Tibial nerve (tissue), 4 donors: ENCODE measurements around the gene ZNF557. TPM values are rescaled to one million over a fixed set of nuclear protein-coding genes. Genes with fewer than 3 reads are reported as not detected.

ENCODE experiments used
- DNase-seq, 2 donors: peaks; one replicate each; pipeline ENCODE4 v3.0.0-alpha.2; 2019; ENCODE audit warnings: low spot score in 2 of 2
- H3K27ac ChIP-seq, 4 donors: fragments of 200-600 bp; sonication (generic) in 3 of 4; one replicate each; pipeline ENCODE4 v1.5.1; 2017 to 2019; ENCODE audit warnings: mild to moderate bottlenecking in 1 of 4
- H3K27me3 ChIP-seq, 2 donors: fragments of 200-600 bp; sonication (generic) in 1 of 2; one replicate each; pipeline versions ENCODE4 v1.5.1 to v1.6.0; 2017 to 2019
- H3K36me3 ChIP-seq, 3 donors: fragments of 200-600 bp; sonication (generic); one replicate each; pipeline ENCODE4 v1.5.1; 2018 to 2019
- H3K4me1 ChIP-seq, 4 donors: fragments of 200-600 bp; sonication (generic) in 3 of 4; one replicate each; pipeline ENCODE4 v1.5.1; 2017 to 2019
- H3K4me3 ChIP-seq, 4 donors: fragments of 200-600 bp; sonication (generic) in 3 of 4; one replicate each; pipeline ENCODE4 v1.5.1; 2017 to 2019; ENCODE audit warnings: mild to moderate bottlenecking in 1 of 4, moderate library complexity in 1 of 4
- H3K9me3 ChIP-seq, 4 donors: fragments of 200-600 bp; sonication (generic) in 3 of 4; one replicate each; pipeline ENCODE4 v1.5.1; 2017 to 2019
- EP300 ChIP-seq, 2 donors: sonication (generic); formaldehyde crosslinking; IDR thresholded peaks; one replicate each; pipeline ENCODE4 v1.6.1; 2017; ENCODE audit warnings: antibody characterized with exemption in 2 of 2, mild to moderate bottlenecking in 1 of 2
- POLR2A ChIP-seq, 2 donors: fragments of 450-650 bp; IDR thresholded peaks; one replicate each; pipeline ENCODE4 v1.6.1; 2017; ENCODE audit warnings: antibody characterized with exemption in 2 of 2, mild to moderate bottlenecking in 2 of 2, moderate library complexity in 2 of 2
- WGBS, 2 donors: methylation state at CpG; one replicate each; pipeline ENCODE4 v1.1.5; 2018; 5-methylcytosine and 5-hydroxymethylcytosine counted together
- total RNA-seq, 4 donors: library from RNA; depleted of rRNA; stranded (reverse); fragments of >200 nt; gene quantifications; one replicate each; pipeline ENCODE4 v1.1.0, GENCODE V29; 2016
- TF ChIP-seq, protein P1 (sequence below), 5 experiments: fragments of 200-600 bp in 3 of 5; fragments of 450-650 bp in 2 of 5; sonication (generic) in 3 of 5; IDR thresholded peaks; one replicate each; pipeline ENCODE4 v1.5.1; 2016 to 2019; ENCODE audit warnings: antibody characterized with exemption in 5 of 5, mild to moderate bottlenecking in 3 of 5, moderate library complexity in 2 of 5

ZNF557 gene
- total RNA-seq, 4 donors from 2014 or later, result 7.3 to 14.6 (median 9.8) TPM

- Histone ChIP-seq H3K27me3 (no peaks in the 10 kb centered on the region), H3K27ac (no peak overlapping the region), H3K36me3 (peaks cover 0 to 92% (median 0%) of the 10 kb centered on the region in 3 donors), H3K9me3 (no peaks in the 10 kb centered on the region), H3K4me1 (peaks cover 0 to 7% (median 0%) of the 10 kb centered on the region in 4 donors), H3K4me3 (no peak overlapping the region)
- no peak for DNase-seq
- WGBS, 2 donors, result 94 to 95% methylated on average over 14 of the region's 14 CpGs
- TF ChIP-seq EP300 (IDR thresholded peaks at IDR 0.05) (no peak), POLR2A (IDR thresholded peaks at IDR 0.05) (no peak)
- TF ChIP-seq, protein P1, sequence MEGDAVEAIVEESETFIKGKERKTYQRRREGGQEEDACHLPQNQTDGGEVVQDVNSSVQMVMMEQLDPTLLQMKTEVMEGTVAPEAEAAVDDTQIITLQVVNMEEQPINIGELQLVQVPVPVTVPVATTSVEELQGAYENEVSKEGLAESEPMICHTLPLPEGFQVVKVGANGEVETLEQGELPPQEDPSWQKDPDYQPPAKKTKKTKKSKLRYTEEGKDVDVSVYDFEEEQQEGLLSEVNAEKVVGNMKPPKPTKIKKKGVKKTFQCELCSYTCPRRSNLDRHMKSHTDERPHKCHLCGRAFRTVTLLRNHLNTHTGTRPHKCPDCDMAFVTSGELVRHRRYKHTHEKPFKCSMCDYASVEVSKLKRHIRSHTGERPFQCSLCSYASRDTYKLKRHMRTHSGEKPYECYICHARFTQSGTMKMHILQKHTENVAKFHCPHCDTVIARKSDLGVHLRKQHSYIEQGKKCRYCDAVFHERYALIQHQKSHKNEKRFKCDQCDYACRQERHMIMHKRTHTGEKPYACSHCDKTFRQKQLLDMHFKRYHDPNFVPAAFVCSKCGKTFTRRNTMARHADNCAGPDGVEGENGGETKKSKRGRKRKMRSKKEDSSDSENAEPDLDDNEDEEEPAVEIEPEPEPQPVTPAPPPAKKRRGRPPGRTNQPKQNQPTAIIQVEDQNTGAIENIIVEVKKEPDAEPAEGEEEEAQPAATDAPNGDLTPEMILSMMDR (IDR thresholded peaks at IDR 0.05), result no peak
These were observed 50.1 kb downstream of the ZNF557 start for GRCh38 chr19:7119582-7119981.

DNA sequence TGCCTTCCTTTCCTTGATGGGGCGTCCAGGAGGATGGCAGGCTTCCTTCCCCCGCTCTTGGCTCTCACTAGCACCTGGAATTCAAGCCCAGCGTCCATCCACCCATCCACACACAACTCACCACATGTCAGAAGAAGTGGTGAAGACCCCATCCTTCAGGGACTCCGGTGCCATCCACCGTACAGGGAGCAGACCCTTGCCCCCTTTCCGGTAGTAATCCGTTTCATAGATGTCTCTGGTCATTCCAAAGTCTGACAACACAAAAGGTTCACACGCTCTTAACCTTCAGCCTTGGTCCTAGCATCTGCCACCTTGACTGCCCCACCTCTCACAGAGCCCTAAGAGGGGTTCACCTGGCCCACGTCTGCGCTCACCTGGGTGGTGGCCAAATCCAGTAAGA lies 51.0 kb downstream of the ZNF557 start:
- Histone ChIP-seq H3K9me3 (peaks cover 0 to 6% (median 0%) of the 10 kb centered on the region in 4 donors), H3K4me1 (peaks cover 0 to 2% (median 0%) of the 10 kb centered on the region in 4 donors), H3K4me3 (no peak overlapping the region), H3K27me3 (no peaks in the 10 kb centered on the region), H3K36me3 (peaks cover 0 to 94% (median 4%) of the 10 kb centered on the region in 3 donors), H3K27ac (no peak overlapping the region)
- TF ChIP-seq EP300 (IDR thresholded peaks at IDR 0.05), result no peak
- TF ChIP-seq, protein P1 (IDR thresholded peaks at IDR 0.05), result no peak
- no peak for TF ChIP-seq POLR2A (IDR thresholded peaks at IDR 0.05)
- DNase-seq, result no peak
- 94 to 95% methylated on average over 10 of the region's 10 CpGs for WGBS, 2 donors

- no peak overlapping the region for H3K27ac ChIP-seq
- H3K27me3 ChIP-seq, result no peaks in the 10 kb centered on the region
- no peak for DNase-seq
- no peaks in the 10 kb centered on the region for H3K4me1 ChIP-seq
- no peak for TF ChIP-seq EP300 (IDR thresholded peaks at IDR 0.05)
- TF ChIP-seq, protein P1 (IDR thresholded peaks at IDR 0.05), result no peak
- TF ChIP-seq POLR2A (IDR thresholded peaks at IDR 0.05), result no peak
- H3K4me3 ChIP-seq, result no peak overlapping the region
- H3K36me3 ChIP-seq, result peaks cover 16 to 98% (median 16%) of the 10 kb centered on the region in 3 donors
- peaks cover 0 to 23% (median 6%) of the 10 kb centered on the region in 4 donors for H3K9me3 ChIP-seq
- WGBS, 2 donors, result 95 to 96% methylated on average over 16 of the region's 16 CpGs
These were observed 53.2 kb downstream of the ZNF557 start for GRCh38 chr19:7122701-7123100.

DNA sequence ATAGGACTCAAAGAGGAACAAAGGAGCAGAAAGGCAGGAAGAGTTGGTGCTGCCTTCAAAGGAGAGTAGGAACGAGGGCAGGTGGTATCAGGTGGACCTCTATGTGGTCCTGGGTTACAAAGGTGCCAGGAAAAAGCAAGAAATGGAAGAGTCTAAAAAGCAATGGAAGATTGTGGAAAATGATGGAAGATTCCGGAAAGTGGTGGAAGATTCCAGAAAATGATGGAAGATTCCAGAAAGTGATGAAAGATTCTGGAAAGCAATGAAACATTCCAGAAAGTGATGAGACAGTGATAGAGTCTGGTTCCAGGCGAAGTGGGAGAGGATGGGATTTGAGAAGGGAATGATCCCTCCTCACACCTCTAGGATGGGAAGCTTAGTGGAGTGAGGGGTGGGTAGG lies 55.3 kb downstream of the ZNF557 start:
- H3K4me1 ChIP-seq, result no peaks in the 10 kb centered on the region

DNA sequence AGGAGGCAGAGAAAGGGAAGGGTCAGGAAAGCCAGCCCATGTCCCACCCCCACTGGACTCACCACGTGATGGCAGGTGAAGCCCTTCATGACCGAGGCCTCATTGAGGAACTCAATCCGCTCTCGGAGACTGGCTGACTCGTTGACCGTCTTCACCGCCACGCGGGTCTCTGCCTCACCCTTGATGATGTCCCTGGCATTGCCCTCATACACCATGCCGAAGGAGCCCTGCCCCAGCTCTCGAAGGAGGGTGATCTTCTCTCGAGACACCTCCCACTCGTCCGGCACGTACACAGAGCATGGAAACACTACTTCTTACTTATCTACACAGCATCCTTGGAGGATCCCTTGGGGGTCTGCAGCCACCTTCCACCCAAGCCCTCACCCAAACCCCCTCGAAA lies 55.7 kb downstream of the ZNF557 start:
- no peak for TF ChIP-seq POLR2A (IDR thresholded peaks at IDR 0.05)
- no peak for TF ChIP-seq EP300 (IDR thresholded peaks at IDR 0.05)
- TF ChIP-seq, protein P1 (IDR thresholded peaks at IDR 0.05), result no peak
- H3K4me3 ChIP-seq, result no peak overlapping the region
- H3K4me1 ChIP-seq, result no peaks in the 10 kb centered on the region
- H3K9me3 ChIP-seq, result peaks cover 0 to 23% (median 6%) of the 10 kb centered on the region in 4 donors
- H3K36me3 ChIP-seq, result peaks cover 16 to 98% (median 19%) of the 10 kb centered on the region in 3 donors
- H3K27me3 ChIP-seq, result no peaks in the 10 kb centered on the region
- WGBS, 2 donors, result 94 to 96% methylated on average over 16 of the region's 16 CpGs
- DNase-seq, result no peak
- no peak overlapping the region for H3K27ac ChIP-seq

More for the DNA sequence above, 55.3 kb downstream of the ZNF557 start:
- WGBS, 2 donors, result 60 to 62% methylated on average over 3 of the region's 3 CpGs
- H3K27me3 ChIP-seq, result no peaks in the 10 kb centered on the region
- DNase-seq, result no peak
- no peak overlapping the region for H3K4me3 ChIP-seq
- H3K9me3 ChIP-seq, result peaks cover 0 to 23% (median 6%) of the 10 kb centered on the region in 4 donors
- peaks cover 16 to 98% (median 19%) of the 10 kb centered on the region in 3 donors for H3K36me3 ChIP-seq
- H3K27ac ChIP-seq, result no peak overlapping the region
- no peak for TF ChIP-seq POLR2A (IDR thresholded peaks at IDR 0.05)
- TF ChIP-seq, protein P1 (IDR thresholded peaks at IDR 0.05), result no peak
- TF ChIP-seq EP300 (IDR thresholded peaks at IDR 0.05), result peak in 1 of 2 donors; percentile 39
